Measurements from ENCODE around the gene FITM1.

Gene FITM1

DNA sequence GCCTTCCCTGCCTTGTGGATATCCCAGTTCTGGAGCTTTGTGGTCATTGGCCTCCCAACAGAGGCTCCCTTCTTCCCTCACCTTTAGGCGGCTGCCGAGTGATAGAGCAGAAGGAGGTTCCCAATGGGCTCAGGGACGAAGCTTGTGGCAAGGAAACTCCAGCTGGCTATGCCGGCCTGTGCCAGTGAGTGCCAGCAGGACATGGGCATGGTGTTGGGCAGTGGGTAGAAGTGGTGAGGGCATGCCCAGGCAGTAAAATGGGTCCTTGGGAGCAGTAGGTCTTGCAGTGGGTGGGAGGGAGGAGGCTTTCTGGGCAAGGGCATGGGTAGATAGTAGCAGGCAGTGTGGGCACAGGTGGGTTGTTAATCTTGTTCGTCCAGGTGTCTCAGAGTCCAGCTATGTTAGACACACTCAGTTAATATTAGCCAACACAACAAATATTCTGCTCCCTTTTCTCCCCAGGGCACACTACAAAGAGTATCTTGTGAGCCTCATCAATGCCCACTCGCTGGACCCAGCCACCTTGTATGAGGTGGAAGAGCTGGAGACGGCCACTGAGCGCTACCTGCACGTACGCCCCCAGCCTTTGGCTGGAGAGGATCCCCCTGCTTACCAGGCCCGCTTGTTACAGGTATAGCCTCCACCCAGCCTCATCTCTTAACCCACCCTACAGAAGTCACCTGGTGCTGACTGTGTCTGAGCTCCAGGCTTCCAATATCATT lies 29.5 kb downstream of the FITM1 start:
- H3K4me2 ChIP-seq (ENCODE audit: low read length), result no peak overlapping the region
- no peaks in the 10 kb centered on the region for H3K9me3 ChIP-seq (replicated peaks; ENCODE audit: low read length)
- peaks cover 17% of the 10 kb centered on the region for H3K4me1 ChIP-seq (ENCODE audit: control insufficient read depth, insufficient read depth, low read length)
- no peak overlapping the region for H3K4me3 ChIP-seq (ENCODE audit: low read length)
- H3K9ac ChIP-seq (ENCODE audit: low read depth, low read length), result no peak overlapping the region
- H3K36me3 ChIP-seq (ENCODE audit: insufficient read depth, low read length), result peaks cover 66% of the 10 kb centered on the region
- no peaks in the 10 kb centered on the region for H3K27me3 ChIP-seq (ENCODE audit: control insufficient read depth, insufficient read depth, low read length)

DNA sequence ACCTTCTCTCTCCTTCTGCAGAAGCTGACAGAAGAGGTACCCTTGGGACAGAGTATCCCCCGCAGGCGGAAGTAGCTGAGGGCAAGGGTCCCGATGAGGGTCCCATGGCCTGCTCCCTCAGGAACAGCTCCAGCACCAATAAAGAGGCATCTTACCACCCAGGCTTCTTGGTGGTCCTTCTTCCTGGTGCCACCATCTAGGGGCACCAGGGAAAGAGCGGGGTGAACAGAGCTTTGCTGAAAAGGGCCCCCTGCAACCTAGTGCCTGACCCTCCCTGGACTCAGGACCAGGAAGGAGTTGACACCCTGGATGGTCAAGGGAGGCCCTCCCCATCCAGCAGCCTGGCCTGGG lies 30.0 kb downstream of the FITM1 start:
- Histone ChIP-seq H3K36me3 (ENCODE audit: insufficient read depth, low read length) (peaks cover 66% of the 10 kb centered on the region), H3K4me1 (ENCODE audit: control insufficient read depth, insufficient read depth, low read length) (peaks cover 17% of the 10 kb centered on the region), H3K4me3 (ENCODE audit: low read length) (no peak overlapping the region), H3K27me3 (ENCODE audit: control insufficient read depth, insufficient read depth, low read length) (no peaks in the 10 kb centered on the region), H3K4me2 (ENCODE audit: low read length) (no peak overlapping the region), H3K9me3 (replicated peaks; ENCODE audit: low read length) (no peaks in the 10 kb centered on the region), H3K9ac (ENCODE audit: low read depth, low read length) (no peak overlapping the region)

DNA sequence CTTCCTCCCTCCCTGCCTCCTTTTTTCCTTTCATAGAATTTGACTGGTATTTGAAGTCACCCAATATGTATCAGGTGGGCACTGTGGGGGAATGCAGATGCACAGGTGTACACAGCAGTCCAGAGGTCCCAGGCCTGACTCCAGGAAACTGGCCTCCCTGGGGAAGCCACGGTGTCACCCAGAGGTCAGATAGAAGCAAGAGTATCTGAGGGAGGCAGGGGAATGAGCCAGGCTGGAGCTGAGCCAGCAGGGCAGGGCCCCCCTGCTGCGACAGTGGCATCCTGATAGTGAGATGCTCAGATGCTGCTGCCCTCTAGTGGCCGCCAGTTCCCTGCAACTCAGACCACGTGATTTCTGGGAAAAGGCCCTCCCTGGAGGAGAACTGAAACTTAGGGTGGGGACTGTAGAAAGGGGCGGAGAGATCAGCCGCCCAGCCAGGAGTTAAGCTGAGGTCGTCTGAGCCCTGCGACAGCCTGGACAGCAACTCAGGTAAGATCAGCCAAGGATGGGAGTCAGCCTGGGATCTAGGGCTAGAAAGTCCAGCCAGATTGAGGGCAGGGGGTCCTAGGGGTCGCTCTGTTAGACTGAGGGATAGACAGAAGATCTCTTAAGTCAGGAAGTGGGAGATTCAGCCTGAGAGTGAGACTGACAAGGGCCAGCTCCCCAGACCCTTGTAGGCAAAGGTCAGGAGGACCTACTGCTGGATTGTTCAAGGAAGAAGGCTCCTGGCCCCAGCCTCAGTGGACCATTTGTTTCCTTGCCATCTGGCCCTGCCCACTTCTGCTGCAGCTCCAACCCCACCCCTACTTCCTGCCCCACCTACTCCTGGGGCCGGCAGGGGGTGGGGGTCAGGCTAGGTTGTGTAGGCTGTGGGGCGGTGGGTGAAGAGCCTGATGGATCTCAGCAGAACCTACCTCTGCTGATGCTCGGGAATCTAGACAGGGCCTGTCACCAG lies 30.7 kb downstream of the FITM1 start, which contains the start of gene IRF9:
IRF9 (plus strand) TSS at position 416 of the 955 bp plus-strand sequence. CDS start 880 bp downstream, outside the sequence.
- no peaks in the 10 kb centered on the region for H3K9me3 ChIP-seq (replicated peaks; ENCODE audit: low read length)
- peak within 1 kb of the TSS; percentile 76 for H3K4me3 ChIP-seq (ENCODE audit: low read length)
- peaks cover 67% of the 10 kb centered on the region for H3K36me3 ChIP-seq (ENCODE audit: insufficient read depth, low read length)
- peak within 1 kb of the TSS; percentile 93 for H3K4me2 ChIP-seq (ENCODE audit: low read length)
- H3K27me3 ChIP-seq (ENCODE audit: control insufficient read depth, insufficient read depth, low read length), result no peaks in the 10 kb centered on the region
- peaks cover 17% of the 10 kb centered on the region for H3K4me1 ChIP-seq (ENCODE audit: control insufficient read depth, insufficient read depth, low read length)
- H3K9ac ChIP-seq (ENCODE audit: low read depth, low read length), result peak within 1 kb of the TSS; percentile 84

DNA sequence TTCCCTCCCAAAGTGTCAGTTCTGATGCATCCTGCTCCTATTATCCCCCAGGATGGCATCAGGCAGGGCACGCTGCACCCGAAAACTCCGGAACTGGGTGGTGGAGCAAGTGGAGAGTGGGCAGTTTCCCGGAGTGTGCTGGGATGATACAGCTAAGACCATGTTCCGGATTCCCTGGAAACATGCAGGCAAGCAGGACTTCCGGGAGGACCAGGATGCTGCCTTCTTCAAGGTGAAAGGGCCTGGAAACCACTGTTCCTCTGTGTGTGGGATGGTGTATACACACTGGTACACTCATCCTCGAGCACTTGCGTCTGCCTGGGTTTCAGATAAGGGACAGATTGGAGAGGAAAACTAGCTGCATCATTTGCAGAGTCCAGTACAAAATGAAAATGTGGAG lies 31.6 kb downstream of the FITM1 start:
- Histone ChIP-seq H3K27me3 (ENCODE audit: control insufficient read depth, insufficient read depth, low read length) (no peaks in the 10 kb centered on the region), H3K4me1 (ENCODE audit: control insufficient read depth, insufficient read depth, low read length) (peaks cover 17% of the 10 kb centered on the region), H3K9ac (ENCODE audit: low read depth, low read length) (peak overlapping the region; percentile 84), H3K4me2 (ENCODE audit: low read length) (peak overlapping the region; percentile 93), H3K9me3 (replicated peaks; ENCODE audit: low read length) (no peaks in the 10 kb centered on the region), H3K4me3 (ENCODE audit: low read length) (peak overlapping the region; percentile 76), H3K36me3 (ENCODE audit: insufficient read depth, low read length) (peaks cover 69% of the 10 kb centered on the region)

DNA sequence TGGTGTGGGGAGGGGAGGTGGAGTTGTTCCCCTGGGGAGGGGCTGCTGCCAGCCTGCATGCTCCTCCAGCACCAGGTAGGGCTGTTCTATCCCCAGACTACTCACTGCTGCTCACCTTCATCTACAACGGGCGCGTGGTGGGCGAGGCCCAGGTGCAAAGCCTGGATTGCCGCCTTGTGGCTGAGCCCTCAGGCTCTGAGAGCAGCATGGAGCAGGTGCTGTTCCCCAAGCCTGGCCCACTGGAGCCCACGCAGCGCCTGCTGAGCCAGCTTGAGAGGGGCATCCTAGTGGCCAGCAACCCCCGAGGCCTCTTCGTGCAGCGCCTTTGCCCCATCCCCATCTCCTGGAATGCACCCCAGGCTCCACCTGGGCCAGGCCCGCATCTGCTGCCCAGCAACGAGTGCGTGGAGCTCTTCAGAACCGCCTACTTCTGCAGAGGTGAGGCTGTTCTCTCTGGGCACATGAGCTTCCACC lies 34.1 kb downstream of the FITM1 start:
- peaks cover 59% of the 10 kb centered on the region for H3K36me3 ChIP-seq (ENCODE audit: insufficient read depth, low read length)
- H3K27me3 ChIP-seq (ENCODE audit: control insufficient read depth, insufficient read depth, low read length), result no peaks in the 10 kb centered on the region
- no peak overlapping the region for H3K9ac ChIP-seq (ENCODE audit: low read depth, low read length)
- H3K4me2 ChIP-seq (ENCODE audit: low read length), result no peak overlapping the region
- peaks cover 17% of the 10 kb centered on the region for H3K4me1 ChIP-seq (ENCODE audit: control insufficient read depth, insufficient read depth, low read length)
- H3K4me3 ChIP-seq (ENCODE audit: low read length), result no peak overlapping the region
- no peaks in the 10 kb centered on the region for H3K9me3 ChIP-seq (replicated peaks; ENCODE audit: low read length)

DNA sequence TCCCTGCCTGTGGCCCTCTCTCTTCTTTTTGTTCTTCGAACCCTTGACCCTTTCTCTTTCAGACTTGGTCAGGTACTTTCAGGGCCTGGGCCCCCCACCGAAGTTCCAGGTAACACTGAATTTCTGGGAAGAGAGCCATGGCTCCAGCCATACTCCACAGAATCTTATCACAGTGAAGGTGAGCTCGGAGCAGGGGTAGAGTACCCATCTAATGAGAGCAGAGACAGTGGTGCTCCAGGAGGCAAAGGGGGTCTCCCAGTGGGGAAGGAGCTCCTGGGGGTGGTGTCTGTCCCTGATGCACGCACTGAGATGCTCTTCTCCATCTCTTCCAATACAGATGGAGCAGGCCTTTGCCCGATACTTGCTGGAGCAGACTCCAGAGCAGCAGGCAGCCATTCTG lies 35.3 kb downstream of the FITM1 start:
- Histone ChIP-seq H3K4me2 (ENCODE audit: low read length) (no peak overlapping the region), H3K9me3 (replicated peaks; ENCODE audit: low read length) (no peaks in the 10 kb centered on the region), H3K36me3 (ENCODE audit: insufficient read depth, low read length) (peaks cover 46% of the 10 kb centered on the region), H3K4me3 (ENCODE audit: low read length) (no peak overlapping the region), H3K4me1 (ENCODE audit: control insufficient read depth, insufficient read depth, low read length) (peaks cover 14% of the 10 kb centered on the region), H3K27me3 (ENCODE audit: control insufficient read depth, insufficient read depth, low read length) (no peaks in the 10 kb centered on the region), H3K9ac (ENCODE audit: low read depth, low read length) (no peak overlapping the region)

DNA sequence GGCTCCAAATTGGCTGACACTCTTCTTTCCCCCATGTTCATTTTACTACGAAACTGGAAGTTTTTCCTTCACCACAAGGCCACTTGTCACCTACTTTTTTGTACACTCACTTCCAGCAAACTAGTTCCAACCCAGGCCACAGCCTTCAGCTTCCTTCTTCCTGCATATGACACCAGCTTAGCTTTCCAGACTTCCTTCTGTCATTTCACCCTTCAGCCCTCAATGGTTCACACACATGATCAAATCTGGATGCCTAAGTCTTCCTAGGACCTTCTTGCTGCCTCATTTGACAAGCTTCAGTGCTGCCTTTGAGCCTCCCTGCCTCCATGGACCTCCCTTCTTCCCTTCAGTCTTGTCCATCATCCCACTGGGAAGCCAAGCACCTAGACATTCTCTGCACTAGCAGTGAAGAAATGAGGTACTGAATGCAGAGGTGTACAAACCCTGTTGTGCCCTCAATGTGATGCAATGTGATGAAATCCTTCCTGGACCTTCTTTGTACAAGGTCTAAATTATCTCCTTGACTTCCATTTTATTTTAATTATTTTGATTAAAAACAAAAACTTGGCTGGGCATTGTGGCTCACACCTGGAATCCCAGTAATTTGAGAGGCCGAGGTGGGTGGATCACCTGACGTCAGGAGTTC lies 37.1 kb downstream of the FITM1 start:
- no peak overlapping the region for H3K9ac ChIP-seq (ENCODE audit: low read depth, low read length)
- H3K9me3 ChIP-seq (replicated peaks; ENCODE audit: low read length), result no peaks in the 10 kb centered on the region
- H3K27me3 ChIP-seq (ENCODE audit: control insufficient read depth, insufficient read depth, low read length), result no peaks in the 10 kb centered on the region
- H3K4me2 ChIP-seq (ENCODE audit: low read length), result no peak overlapping the region
- no peaks in the 10 kb centered on the region for H3K4me1 ChIP-seq (ENCODE audit: control insufficient read depth, insufficient read depth, low read length)
- H3K36me3 ChIP-seq (ENCODE audit: insufficient read depth, low read length), result peaks cover 46% of the 10 kb centered on the region
- H3K4me3 ChIP-seq (ENCODE audit: low read length), result no peak overlapping the region

DNA sequence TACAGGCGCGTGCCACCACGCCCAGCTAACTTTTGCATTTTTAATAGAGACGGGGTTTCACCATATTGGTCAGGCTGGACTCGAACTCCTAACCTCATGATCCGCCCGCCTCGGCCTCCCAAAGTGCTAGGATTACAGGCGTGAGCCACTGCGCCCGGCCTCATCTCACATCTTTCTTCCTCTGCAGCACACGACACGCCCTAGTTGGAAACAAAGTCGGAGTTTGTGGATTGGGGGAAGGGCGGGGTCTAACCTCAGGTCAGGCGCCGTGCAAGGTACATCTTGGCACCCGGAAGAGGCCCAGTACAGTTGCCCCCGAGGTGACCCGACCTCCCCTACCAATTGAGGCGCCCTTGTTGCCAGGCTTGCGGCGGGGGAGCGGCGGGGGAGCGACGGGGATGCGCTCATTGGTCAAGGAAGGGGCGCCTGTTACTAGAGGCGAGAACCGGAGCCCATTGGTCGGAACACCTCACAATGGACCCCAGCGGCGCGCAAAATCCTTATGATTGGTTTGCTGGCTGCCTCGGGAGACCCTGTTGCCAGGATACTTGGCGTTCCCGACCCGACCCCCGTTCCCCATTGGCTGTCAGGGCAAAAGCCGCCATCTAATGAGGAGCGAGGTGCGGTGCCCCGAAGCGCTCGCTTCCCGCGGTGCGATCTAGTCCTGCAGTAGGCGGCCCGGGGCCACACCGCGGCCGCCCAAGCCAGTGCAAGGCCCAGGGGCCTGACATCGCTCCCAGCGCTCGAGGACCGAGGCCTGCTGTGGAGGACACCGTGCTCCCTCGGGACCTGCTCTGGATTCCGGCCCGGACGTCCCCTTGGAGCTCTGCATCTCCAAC lies 41.2 kb downstream of the FITM1 start, which contains the start of gene REC8:
REC8 (plus strand) TSS at position 659 of the 839 bp plus-strand sequence. CDS start 473 bp downstream, outside the sequence.
- Histone ChIP-seq H3K27me3 (ENCODE audit: control insufficient read depth, insufficient read depth, low read length) (no peaks in the 10 kb centered on the region), H3K9ac (ENCODE audit: low read depth, low read length) (no peak within 1 kb of the TSS), H3K9me3 (replicated peaks; ENCODE audit: low read length) (no peaks in the 10 kb centered on the region), H3K36me3 (ENCODE audit: insufficient read depth, low read length) (peaks cover 17% of the 10 kb centered on the region), H3K4me1 (ENCODE audit: control insufficient read depth, insufficient read depth, low read length) (no peaks in the 10 kb centered on the region), H3K4me2 (ENCODE audit: low read length) (peak within 1 kb of the TSS; percentile 35), H3K4me3 (ENCODE audit: low read length) (no peak within 1 kb of the TSS)

DNA sequence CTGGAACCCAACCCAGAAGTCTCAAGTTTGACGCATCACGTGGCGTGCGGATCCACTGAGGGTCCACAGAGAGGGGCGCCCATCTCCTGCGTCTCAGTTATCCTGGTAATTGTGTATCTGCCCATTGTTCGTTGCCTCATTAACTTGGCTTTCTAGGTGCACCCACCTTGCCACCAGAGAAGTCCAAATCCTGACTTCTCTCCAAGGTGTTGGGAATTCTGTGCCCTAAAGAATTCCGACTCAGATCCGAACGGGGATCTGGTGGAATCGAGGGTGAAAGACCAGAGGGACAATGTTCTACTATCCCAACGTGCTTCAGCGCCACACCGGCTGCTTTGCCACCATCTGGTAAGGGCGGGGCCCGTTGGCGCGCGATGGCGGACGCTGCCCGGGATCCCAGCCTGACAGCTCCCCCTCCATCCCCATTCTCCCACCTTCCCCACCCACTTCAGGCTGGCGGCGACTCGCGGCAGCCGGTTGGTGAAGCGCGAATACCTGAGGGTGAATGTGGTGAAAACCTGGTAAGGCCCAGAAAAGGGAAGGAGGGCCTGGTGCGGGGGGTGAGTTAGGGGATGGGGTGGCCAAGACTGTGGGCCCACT lies 41.9 kb downstream of the FITM1 start:
- Histone ChIP-seq H3K9ac (ENCODE audit: low read depth, low read length) (no peak overlapping the region), H3K9me3 (replicated peaks; ENCODE audit: low read length) (no peaks in the 10 kb centered on the region), H3K36me3 (ENCODE audit: insufficient read depth, low read length) (peaks cover 14% of the 10 kb centered on the region), H3K4me3 (ENCODE audit: low read length) (no peak overlapping the region), H3K4me1 (ENCODE audit: control insufficient read depth, insufficient read depth, low read length) (no peaks in the 10 kb centered on the region), H3K4me2 (ENCODE audit: low read length) (no peak overlapping the region), H3K27me3 (ENCODE audit: control insufficient read depth, insufficient read depth, low read length) (no peaks in the 10 kb centered on the region)

DNA sequence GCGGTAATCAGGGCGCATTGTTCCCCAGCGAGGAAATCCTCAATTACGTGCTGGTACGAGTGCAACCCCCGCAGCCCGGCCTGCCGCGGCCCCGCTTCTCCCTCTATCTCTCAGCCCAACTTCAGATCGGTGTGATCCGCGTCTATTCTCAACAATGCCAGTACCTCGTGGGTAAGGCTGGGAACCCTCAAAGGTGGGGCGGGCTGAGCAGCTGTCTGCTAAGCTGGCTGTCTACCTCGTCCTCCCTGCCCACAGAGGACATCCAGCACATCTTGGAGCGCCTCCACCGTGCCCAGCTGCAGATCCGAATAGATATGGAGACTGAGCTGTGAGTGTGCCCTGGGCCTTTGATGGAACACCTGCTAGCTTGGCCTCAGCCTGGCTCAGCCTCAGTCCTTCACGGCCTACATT lies 42.4 kb downstream of the FITM1 start:
- no peaks in the 10 kb centered on the region for H3K27me3 ChIP-seq (ENCODE audit: control insufficient read depth, insufficient read depth, low read length)
- no peaks in the 10 kb centered on the region for H3K4me1 ChIP-seq (ENCODE audit: control insufficient read depth, insufficient read depth, low read length)
- no peak overlapping the region for H3K4me3 ChIP-seq (ENCODE audit: low read length)
- H3K9ac ChIP-seq (ENCODE audit: low read depth, low read length), result no peak overlapping the region
- no peak overlapping the region for H3K4me2 ChIP-seq (ENCODE audit: low read length)
- H3K36me3 ChIP-seq (ENCODE audit: insufficient read depth, low read length), result peaks cover 12% of the 10 kb centered on the region
- H3K9me3 ChIP-seq (replicated peaks; ENCODE audit: low read length), result no peaks in the 10 kb centered on the region

Measured in skeletal muscle satellite cell (primary cell).